ENCODE measurements around the gene SLC6A3. TPM values are rescaled to one million over a fixed set of nuclear protein-coding genes. Genes with fewer than 3 reads are reported as not detected.

The SLC6A3 gene
- total and polyA plus RNA-seq, 2 donors (not counting 3 experiments of a cell fraction or from before 2014, with no cell fraction given) = not detected

- BruUV-seq (replicated peaks) = no TSS peak
- no peaks in the 10 kb centered on the region for H3K9me1 ChIP-seq (replicated peaks; ENCODE audit: control insufficient read depth, extremely low read depth, insufficient read depth, low read length)
- H2AFZ ChIP-seq (ENCODE audit: low read depth, low read length) = no peak overlapping the region
- no peak overlapping the region for H3K9ac ChIP-seq (replicated peaks; ENCODE audit: extremely low read depth, insufficient read depth, low read length)
- no peaks in the 10 kb centered on the region for H3K27me3 ChIP-seq (ENCODE audit: control insufficient read depth in 2 of 2, insufficient read depth in 2 of 2, low read length in 2 of 2)
- H4K20me1 ChIP-seq (replicated peaks; ENCODE audit: control insufficient read depth, extremely low read depth, insufficient read depth, low read length) = no peaks in the 10 kb centered on the region
- no peaks in the 10 kb centered on the region for H3K9me3 ChIP-seq (replicated peaks; ENCODE audit: control insufficient read depth, insufficient read depth, low read length)
- POLR2A ChIA-PET = no interaction called here
- TF ChIP-seq GATA2 (IDR thresholded peaks at IDR 0.05; ENCODE audit: insufficient read depth, insufficient read length, low read depth, low read length) (no peak), JUN (IDR thresholded peaks at IDR 0.05; ENCODE audit: borderline replicate concordance, insufficient read depth, insufficient read length, low read depth) (no peak), CTCF (IDR thresholded peaks at IDR 0.05; ENCODE audit: extremely low read depth in 1 of 2, insufficient read depth in 1 of 2, low read depth in 1 of 2, low read length in 2 of 2) (no peak), EZH2 (IDR thresholded peaks at IDR 0.05; ENCODE audit: borderline replicate concordance, low read depth, low read length, severe bottlenecking) (no peak), POLR2AphosphoS5 (IDR thresholded peaks at IDR 0.05; ENCODE audit: insufficient read depth, low read depth, low read length) (no peak)
- no peaks in the 10 kb centered on the region for H3K4me1 ChIP-seq (ENCODE audit: control insufficient read depth, extremely low read depth, insufficient read depth, low read length)
- H3K4me3 ChIP-seq (replicated peaks in 1 of 3; ENCODE audit: insufficient read depth in 1 of 3, low read depth in 1 of 3, low read length in 3 of 3) = no peak overlapping the region
- CTCF ChIA-PET = no interaction called here
- FAIRE-seq (no peak), DNase-seq (ENCODE audit: low read depth, low spot score) (no peak)
- no peaks in the 10 kb centered on the region for H3K79me2 ChIP-seq (ENCODE audit: control insufficient read depth, insufficient read depth, low read length)
- H3K4me2 ChIP-seq (ENCODE audit: insufficient read depth, low read length) = no peak overlapping the region
- dilution Hi-C loops (cut with MboI; ENCODE audit: extremely low pct_ligation_motif_present, low sequenced_read_pairs) = no loop called here
- intact Hi-C loops (cut with micrococcal nuclease) = no loop called here
- no peaks in the 10 kb centered on the region for H3K36me3 ChIP-seq (ENCODE audit: control insufficient read depth in 2 of 2, extremely low read depth in 1 of 2, insufficient read depth in 2 of 2, low read length in 2 of 2)
- no peak overlapping the region for H3K27ac ChIP-seq (ENCODE audit: insufficient read depth, low read depth, low read length)
Observed at GRCh38 chr5:1420211-1421195, 24.7 kb downstream of the SLC6A3 start.
